GM23338 (cell line): Measurements from ENCODE around the gene P2RY8.

Source experiments
- CTCF ChIP-seq, 2 experiments: fragments of 200-600 bp in 1 of 2; sonication (generic) in 1 of 2; conservative IDR thresholded peaks; 2 replicates each; pipeline versions ENCODE4 v1.5.1 to v1.6.1; 2016 to 2017; ENCODE audit warnings: antibody characterized with exemption in 2 of 2, low read depth in 2 of 2, mild to moderate bottlenecking in 2 of 2, moderate library complexity in 1 of 2
- EZH2phosphoT487 ChIP-seq: fragments of 200-600 bp; sonication (generic); IDR thresholded peaks from one replicate; pipeline ENCODE4 v1.8.1; 2018; ENCODE audit warnings: antibody characterized with exemption; ENCODE audit not compliant: unreplicated experiment
- POLR2AphosphoS5 ChIP-seq: IDR thresholded peaks from 2 replicates; pipeline ENCODE4 v1.6.1; 2016; ENCODE audit warnings: antibody characterized with exemption, low read depth

DNA sequence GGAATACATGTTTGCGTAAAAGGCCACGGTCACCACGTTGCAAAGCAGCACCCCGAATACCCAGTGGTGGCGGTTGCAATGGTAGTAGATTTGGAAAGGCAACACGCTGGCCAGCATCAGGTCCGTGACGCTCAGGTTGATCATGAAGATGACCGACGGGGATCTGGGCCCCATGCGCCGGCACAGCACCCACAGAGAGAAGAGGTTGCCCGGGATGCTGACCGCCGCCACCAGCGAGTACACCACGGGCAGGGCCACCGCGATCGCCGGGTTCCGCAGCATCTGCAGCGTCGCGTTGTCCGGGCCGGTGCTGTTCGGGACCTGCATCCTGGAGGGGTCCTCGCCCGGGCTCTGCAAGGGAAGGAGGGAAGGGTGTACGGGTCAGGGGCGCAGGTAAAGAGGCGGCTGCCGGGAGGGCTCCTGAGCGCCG, 70.7 kb downstream of the P2RY8 start:
- TF ChIP-seq CTCF (conservative IDR thresholded peaks at IDR 0.05; ENCODE audit: low read depth in 2 of 2) (no peak), EZH2phosphoT487 (no peak), POLR2AphosphoS5 (no peak)
